Fibroblast of upper back skin (primary cell): ENCODE measurements around the gene MSANTD3.

Experiments used
- DNase-seq: peaks from one replicate; pipeline ENCODE4 v3.0.0-alpha.2; 2013

The MSANTD3 gene

DNA sequence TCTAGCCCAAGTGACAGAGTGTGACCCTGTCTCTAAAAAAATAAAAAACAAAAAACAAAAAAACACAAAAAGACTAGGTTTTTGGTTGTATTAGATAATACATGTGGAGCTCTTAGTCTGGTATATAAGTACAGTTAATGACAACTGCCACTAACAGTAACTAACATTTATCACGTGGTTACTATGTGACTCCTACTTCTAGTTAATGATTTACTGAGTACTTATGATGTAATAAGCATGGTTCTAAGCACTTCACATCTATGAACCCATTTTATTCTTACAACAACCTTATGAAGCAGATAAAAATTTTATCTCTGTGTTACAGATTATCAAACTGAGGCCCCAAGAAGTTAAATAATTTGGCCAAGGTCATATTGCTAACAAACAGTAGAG lies 39.9 kb downstream of the MSANTD3 start:
- no peak for DNase-seq

DNA sequence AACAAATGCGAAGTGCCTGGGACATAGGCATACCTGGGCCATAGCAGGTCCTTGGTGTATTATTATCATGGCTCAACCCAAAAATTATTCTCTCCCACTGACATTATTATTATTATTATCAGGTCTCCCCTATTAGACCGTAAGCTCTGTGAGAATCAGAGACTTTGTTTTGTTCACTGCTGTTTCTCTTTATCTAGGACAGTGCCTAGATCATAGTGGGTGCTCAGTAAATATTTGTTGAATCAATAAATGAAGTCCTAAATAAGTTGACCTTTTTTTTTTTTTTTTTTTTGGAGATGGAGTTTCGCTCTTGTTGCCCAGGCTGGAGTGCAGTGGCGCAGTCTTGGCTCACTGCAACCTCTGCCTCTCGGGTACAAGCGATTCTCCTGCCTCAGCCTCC lies 41.1 kb downstream of the MSANTD3 start:
- DNase-seq: no peak

DNA sequence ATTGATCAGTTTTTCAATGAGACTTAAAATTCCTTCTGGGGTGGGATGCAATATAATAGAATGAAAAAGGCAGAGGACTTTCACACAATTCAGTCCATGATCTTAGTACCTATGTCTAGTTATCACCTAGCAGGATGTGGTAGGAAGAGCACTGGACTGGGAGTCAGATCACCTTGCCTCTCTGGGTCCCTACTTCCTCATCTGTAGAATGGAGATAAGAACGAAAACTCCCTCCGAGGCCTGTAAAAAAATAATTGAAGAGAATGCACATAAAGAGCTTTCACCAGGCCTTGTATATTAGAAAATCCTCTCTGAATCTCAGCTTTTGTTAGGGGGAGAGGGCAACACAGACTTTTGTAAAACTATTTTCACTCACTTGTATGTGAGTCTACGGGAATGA lies 45.3 kb downstream of the MSANTD3 start:
- DNase-seq: no peak

GRCh38 chr9:100472788-100473275 lies 45.9 kb downstream of the MSANTD3 start, which contains the start of gene TMEFF1:
Gene TMEFF1, plus strand, starts transcription at chr9:100473149. Its CDS starts 396 bp downstream, at chr9:100473545.
- DNase-seq: peak; percentile 41

DNA sequence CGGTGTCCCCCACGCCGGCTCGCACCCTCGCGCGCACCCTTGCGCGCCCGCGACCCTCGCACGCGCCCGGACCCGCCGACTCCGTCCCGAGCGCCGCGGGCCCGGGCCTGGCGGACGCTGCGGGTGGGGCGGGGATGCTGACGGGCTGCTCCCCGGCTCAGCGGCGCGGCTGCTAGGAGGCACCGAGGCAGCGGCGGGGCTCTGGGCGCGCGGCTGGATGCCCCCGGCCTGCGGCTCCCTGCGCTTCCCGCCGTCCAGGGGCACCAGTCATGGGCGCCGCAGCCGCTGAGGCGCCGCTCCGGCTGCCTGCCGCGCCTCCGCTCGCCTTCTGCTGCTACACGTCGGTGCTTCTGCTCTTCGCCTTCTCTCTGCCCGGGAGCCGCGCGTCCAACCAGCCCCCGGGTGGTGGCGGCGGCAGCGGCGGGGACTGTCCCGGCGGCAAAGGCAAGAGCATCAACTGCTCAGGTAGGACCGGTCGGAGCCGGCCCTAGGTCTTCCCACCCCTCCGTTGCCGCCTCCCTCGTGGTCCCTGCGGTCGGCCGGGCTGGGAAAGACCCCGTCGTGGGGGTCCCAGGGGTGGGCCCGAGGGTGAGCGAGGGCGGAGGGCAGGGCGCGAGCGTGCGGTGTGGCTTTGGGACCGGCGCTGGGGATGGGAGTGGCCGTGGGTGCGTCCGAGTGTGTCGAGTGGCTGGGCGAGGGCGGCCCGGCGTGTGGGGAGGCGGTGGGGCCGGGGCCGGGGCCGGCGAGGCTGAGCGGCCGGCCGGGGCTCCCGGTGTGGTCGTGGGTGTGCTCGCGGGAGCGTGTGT lies 46.5 kb downstream of the MSANTD3 start:
- DNase-seq: peak; percentile 17

DNA sequence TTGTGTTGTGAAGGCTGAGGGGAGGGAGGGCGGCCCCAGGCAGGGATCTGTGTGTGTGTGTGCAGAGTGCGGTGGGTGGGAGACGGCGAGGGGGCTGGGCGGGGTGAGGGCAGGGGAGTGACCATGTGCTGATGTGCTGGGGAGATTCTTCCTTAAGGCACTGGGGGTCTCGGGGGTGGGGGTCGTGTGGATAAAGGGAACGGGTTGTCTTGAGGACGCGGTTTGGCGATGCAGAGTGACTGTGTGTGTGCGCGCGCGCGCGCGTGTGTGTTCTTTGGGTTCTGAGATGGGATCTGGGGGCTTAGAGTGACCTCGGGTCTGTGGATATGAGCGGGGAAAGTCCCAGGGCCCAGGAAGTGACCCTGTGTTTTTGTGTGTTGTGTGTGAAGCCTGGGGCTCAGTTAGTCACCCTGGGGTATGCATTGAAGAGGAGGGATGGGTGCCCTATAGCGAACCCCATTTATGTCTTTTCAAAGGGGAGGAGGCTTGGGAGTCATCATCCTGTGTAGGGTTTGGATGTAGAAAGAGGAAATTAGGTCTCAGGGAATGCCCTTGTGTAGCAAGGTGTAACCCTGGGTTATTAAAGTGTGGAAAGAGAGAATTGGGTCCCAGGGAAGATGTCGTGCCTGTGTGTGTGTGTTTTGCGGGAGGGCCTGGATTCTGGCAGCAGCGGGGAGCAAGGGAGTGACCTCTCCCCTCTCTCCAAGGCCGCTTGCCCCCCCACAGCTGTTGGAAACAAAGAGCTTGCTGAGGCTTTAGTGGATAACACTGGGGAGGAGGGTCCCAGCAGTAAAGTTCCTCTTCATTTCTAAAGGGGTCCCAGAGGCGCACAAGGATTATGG lies 47.4 kb downstream of the MSANTD3 start:
- DNase-seq: no peak

DNA sequence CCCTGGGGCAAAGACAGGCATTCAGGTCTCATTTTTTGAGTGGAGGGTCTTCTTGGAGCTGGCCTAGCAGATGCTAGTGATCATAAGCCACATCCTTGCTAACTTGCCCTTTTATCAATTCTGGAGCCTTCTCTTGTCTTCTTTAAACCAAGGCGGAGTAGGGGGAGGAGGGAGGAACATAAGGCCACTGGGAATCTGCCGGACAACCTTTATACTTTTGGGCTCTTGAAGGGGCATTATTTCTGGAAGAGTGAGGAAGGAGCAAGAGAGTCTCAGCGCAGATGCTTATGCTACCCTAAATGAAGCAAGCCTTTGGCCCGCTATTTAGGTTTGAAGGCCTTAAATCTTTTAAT lies 48.0 kb downstream of the MSANTD3 start:
- DNase-seq: no peak

DNA sequence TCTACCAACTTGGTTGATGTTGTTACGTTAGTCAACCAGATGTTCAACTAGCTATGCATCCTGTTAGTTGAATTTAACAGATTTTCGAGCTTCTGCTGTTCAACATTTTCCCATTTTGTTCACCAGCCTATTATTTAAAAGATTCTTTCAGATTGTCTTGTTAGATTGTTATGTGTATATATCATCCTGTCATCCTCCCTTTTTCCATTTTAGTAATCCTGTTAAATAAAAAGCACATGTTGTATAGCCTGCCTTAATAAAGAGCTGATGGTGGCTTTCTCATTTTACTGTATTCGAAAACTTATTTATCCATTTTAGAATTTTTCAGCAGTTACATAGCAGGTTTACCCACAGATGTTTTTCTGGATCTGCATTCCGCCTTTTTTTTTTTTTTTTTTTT lies 50.3 kb downstream of the MSANTD3 start:
- peak; percentile 58 for DNase-seq

DNA sequence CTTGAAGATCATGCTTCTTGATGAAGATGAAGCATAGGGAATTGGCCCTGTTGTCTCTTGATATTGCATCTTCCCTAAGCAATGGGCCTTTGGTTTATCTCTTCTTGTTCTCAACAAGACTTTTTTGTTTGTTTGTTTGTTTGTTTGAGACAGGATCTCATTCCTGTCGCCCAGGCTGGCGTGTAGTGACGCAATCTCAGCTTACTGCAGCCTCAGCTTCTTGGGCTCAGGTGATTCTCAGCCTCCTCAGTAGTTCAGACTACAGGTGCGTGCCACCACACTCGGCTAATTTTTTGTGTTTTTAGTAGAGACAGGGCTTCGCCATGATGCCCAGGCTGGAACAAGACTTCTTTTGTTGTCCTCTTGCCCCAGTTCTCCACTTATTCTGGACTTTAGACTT lies 51.2 kb downstream of the MSANTD3 start:
- DNase-seq: no peak

DNA sequence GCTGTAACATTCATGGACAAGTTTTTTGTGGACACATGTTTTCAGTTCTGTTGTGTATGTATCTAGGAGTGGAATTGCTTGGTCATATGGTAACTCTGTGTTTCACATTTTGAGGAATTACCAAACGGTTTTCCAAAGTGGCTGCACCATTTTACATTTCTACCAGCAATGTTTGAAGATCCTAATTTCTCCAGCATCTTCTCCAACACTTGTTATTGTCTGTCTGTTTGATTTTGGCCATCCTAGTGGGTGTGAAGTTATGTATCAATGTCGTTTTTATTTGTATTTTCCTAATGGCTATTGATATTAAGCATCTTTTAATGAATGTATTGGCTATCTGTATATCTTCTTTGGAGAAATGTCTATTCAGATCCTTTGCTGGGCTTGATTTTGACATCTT lies 52.9 kb downstream of the MSANTD3 start:
- DNase-seq: no peak

GRCh38 chr9:100485196-100485595 lies 58.3 kb downstream of the MSANTD3 start:
- peak; percentile 38 for DNase-seq

DNA sequence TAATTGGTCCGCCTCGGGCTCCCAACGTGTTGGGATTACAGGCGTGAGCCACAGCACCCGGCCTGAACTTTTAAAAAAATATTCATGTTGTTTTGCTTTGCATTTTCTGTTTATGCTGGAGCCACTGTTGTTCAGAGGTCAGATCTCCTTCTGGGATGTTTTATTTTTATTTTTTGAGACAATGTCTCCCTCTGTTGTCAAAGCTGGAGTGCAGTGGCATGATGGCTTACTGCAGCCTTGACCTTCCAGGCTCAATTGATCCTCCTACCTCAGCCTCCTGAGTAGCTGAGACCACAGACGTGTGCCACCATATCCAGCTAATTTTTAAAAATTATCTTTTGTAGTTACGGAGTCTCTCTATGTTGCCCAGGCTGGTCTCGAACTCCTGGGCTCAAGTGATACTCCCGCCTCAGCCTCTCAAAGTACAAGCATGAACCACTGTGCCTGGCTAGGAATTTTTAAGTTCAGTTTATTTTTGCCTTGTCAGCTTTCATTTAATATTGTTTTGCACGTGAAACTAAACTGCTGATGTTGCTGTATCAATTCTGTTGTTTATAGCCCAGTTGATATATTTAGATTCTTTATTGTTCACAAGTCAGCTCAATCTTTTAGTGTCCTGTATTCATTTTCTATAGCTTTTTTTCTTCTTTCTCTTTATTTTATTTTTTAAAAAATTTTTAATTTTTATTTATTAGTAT lies 59.7 kb downstream of the MSANTD3 start:
- no peak for DNase-seq

GRCh38 chr9:100488177-100488576 lies 61.2 kb downstream of the MSANTD3 start:
- no peak for DNase-seq

GRCh38 chr9:100489836-100490235 lies 62.9 kb downstream of the MSANTD3 start:
- DNase-seq: no peak

GRCh38 chr9:100492952-100493351 lies 66.0 kb downstream of the MSANTD3 start:
- DNase-seq: peak; percentile 40

DNA sequence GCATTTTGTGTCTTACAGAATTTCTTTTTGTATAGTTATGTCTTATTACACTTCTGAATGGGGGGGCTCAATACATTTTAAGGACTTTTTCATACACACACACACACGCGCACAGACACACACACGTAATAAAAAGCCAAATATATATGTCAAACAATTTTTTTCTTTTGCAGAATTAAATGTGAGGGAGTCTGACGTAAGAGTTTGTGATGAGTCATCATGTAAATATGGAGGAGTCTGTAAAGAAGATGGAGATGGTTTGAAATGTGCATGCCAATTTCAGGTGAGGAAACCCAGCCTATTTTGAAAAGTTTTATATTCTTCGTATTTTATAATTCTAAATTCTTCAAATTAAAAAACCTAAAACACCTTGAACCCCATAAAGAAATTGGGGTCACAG lies 71.6 kb downstream of the MSANTD3 start:
- DNase-seq: peak; percentile 51

DNA sequence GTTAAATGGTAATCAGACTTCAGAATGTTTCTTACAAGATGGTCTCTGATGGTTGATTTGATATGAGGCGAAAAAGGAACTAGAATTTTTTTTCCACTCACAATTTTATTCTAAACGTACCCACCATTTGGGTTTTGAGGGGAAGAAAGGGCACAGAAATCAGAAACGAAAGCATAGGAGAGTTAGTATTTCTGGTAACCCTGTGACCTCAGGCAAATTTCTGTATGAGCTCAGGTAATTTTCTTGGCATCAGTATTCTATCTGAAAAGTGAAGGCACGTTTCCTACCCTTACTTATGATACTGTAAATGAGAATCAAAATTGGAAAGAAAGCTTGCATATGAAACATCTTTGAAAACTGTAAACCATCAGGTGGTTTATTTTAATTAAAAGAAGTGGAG lies 72.5 kb downstream of the MSANTD3 start:
- no peak for DNase-seq

GRCh38 chr9:100499866-100500265 lies 72.9 kb downstream of the MSANTD3 start:
- DNase-seq: no peak
